ENCODE measurements around the gene FAR2.

FAR2 gene

GRCh38 chr12:29145372-29146170, 3.5 kb upstream of the FAR2 start:
- Mint-ChIP-seq H3K27me3 (ENCODE audit: low read depth) (peaks cover 63% of the 10 kb centered on the region), H3K9me3 (peaks cover 5% of the 10 kb centered on the region), H3K36me3 (ENCODE audit: low read depth) (no peaks in the 10 kb centered on the region), H3K4me3 (no peak overlapping the region), H3K4me1 (ENCODE audit: low read depth) (peaks cover 13% of the 10 kb centered on the region), H3K27ac (no peak overlapping the region)
- DNase-seq (ENCODE audit: low spot score) = no peak

GRCh38 chr12:29146196-29146595, 2.9 kb upstream of the FAR2 start:
- H3K4me3 Mint-ChIP-seq = no peak overlapping the region
- H3K4me1 Mint-ChIP-seq (ENCODE audit: low read depth) = peaks cover 13% of the 10 kb centered on the region
- no peaks in the 10 kb centered on the region for H3K36me3 Mint-ChIP-seq (ENCODE audit: low read depth)
- no peak for DNase-seq (ENCODE audit: low spot score)
- peaks cover 5% of the 10 kb centered on the region for H3K9me3 Mint-ChIP-seq
- peaks cover 68% of the 10 kb centered on the region for H3K27me3 Mint-ChIP-seq (ENCODE audit: low read depth)
- no peak overlapping the region for H3K27ac Mint-ChIP-seq

- peak overlapping the region; percentile 90 for H3K27ac Mint-ChIP-seq
- H3K36me3 Mint-ChIP-seq (ENCODE audit: low read depth) = no peaks in the 10 kb centered on the region
- peaks cover 74% of the 10 kb centered on the region for H3K27me3 Mint-ChIP-seq (ENCODE audit: low read depth)
- H3K4me3 Mint-ChIP-seq = peak overlapping the region; percentile 96
- H3K9me3 Mint-ChIP-seq = no peaks in the 10 kb centered on the region
- no peak for DNase-seq (ENCODE audit: low spot score)
- H3K4me1 Mint-ChIP-seq (ENCODE audit: low read depth) = peaks cover 15% of the 10 kb centered on the region
Measured at GRCh38 chr12:29147731-29148595, 1.1 kb upstream of the FAR2 start.

GRCh38 chr12:29148596-29148910, 525 bp upstream of the FAR2 start:
- DNase-seq (ENCODE audit: low spot score) = peak; percentile 11
- H3K4me3 Mint-ChIP-seq = peak overlapping the region; percentile 96

GRCh38 chr12:29149691-29150281, 708 bp downstream of the FAR2 start:
- H3K9me3 Mint-ChIP-seq = no peaks in the 10 kb centered on the region
- H3K36me3 Mint-ChIP-seq (ENCODE audit: low read depth) = no peaks in the 10 kb centered on the region
- peaks cover 72% of the 10 kb centered on the region for H3K27me3 Mint-ChIP-seq (ENCODE audit: low read depth)
- H3K27ac Mint-ChIP-seq = no peak overlapping the region
- peak overlapping the region; percentile 96 for H3K4me3 Mint-ChIP-seq
- DNase-seq (ENCODE audit: low spot score) = no peak
- H3K4me1 Mint-ChIP-seq (ENCODE audit: low read depth) = peaks cover 23% of the 10 kb centered on the region

More at GRCh38 chr12:29148596-29148910, 525 bp upstream of the FAR2 start:
- H3K9me3 Mint-ChIP-seq = no peaks in the 10 kb centered on the region
- H3K27ac Mint-ChIP-seq = peak overlapping the region; percentile 90
- H3K27me3 Mint-ChIP-seq (ENCODE audit: low read depth) = peaks cover 76% of the 10 kb centered on the region
- peaks cover 20% of the 10 kb centered on the region for H3K4me1 Mint-ChIP-seq (ENCODE audit: low read depth)
- H3K36me3 Mint-ChIP-seq (ENCODE audit: low read depth) = no peaks in the 10 kb centered on the region

- DNase-seq (ENCODE audit: low spot score) = no peak
- Mint-ChIP-seq H3K4me3 (peak overlapping the region; percentile 65), H3K4me1 (ENCODE audit: low read depth) (peaks cover 26% of the 10 kb centered on the region), H3K9me3 (no peaks in the 10 kb centered on the region), H3K36me3 (ENCODE audit: low read depth) (no peaks in the 10 kb centered on the region), H3K27me3 (ENCODE audit: low read depth) (peaks cover 66% of the 10 kb centered on the region), H3K27ac (no peak overlapping the region)
Measured at GRCh38 chr12:29150462-29150861, 1.4 kb downstream of the FAR2 start.

GRCh38 chr12:29152223-29152868, 3.3 kb downstream of the FAR2 start:
- H3K4me1 Mint-ChIP-seq (ENCODE audit: low read depth) = peaks cover 26% of the 10 kb centered on the region
- no peaks in the 10 kb centered on the region for H3K9me3 Mint-ChIP-seq

GRCh38 chr12:29152981-29153630, 4.0 kb downstream of the FAR2 start:
- H3K9me3 Mint-ChIP-seq = no peaks in the 10 kb centered on the region
- no peak overlapping the region for H3K4me3 Mint-ChIP-seq
- H3K4me1 Mint-ChIP-seq (ENCODE audit: low read depth) = peaks cover 24% of the 10 kb centered on the region
- no peak overlapping the region for H3K27ac Mint-ChIP-seq
- no peak for DNase-seq (ENCODE audit: low spot score)
- peaks cover 46% of the 10 kb centered on the region for H3K27me3 Mint-ChIP-seq (ENCODE audit: low read depth)
- peaks cover 2% of the 10 kb centered on the region for H3K36me3 Mint-ChIP-seq (ENCODE audit: low read depth)

More at GRCh38 chr12:29152223-29152868, 3.3 kb downstream of the FAR2 start:
- peaks cover 53% of the 10 kb centered on the region for H3K27me3 Mint-ChIP-seq (ENCODE audit: low read depth)
- no peak overlapping the region for H3K4me3 Mint-ChIP-seq
- no peak for DNase-seq (ENCODE audit: low spot score)
- H3K36me3 Mint-ChIP-seq (ENCODE audit: low read depth) = peaks cover 2% of the 10 kb centered on the region
- no peak overlapping the region for H3K27ac Mint-ChIP-seq

GRCh38 chr12:29155079-29155478, 6.0 kb downstream of the FAR2 start:
- peak; percentile 4 for DNase-seq (ENCODE audit: low spot score)
- Mint-ChIP-seq H3K4me1 (ENCODE audit: low read depth) (peaks cover 20% of the 10 kb centered on the region), H3K27ac (no peak overlapping the region), H3K4me3 (no peak overlapping the region), H3K36me3 (ENCODE audit: low read depth) (peaks cover 5% of the 10 kb centered on the region), H3K9me3 (peaks cover 6% of the 10 kb centered on the region), H3K27me3 (ENCODE audit: low read depth) (peaks cover 32% of the 10 kb centered on the region)

- Mint-ChIP-seq H3K27ac (no peak overlapping the region), H3K4me3 (no peak overlapping the region), H3K36me3 (ENCODE audit: low read depth) (peaks cover 5% of the 10 kb centered on the region), H3K27me3 (ENCODE audit: low read depth) (peaks cover 18% of the 10 kb centered on the region), H3K4me1 (ENCODE audit: low read depth) (peaks cover 23% of the 10 kb centered on the region), H3K9me3 (peaks cover 10% of the 10 kb centered on the region)
- DNase-seq (ENCODE audit: low spot score) = no peak
Measured at GRCh38 chr12:29157486-29157946, 8.4 kb downstream of the FAR2 start.

- DNase-seq (ENCODE audit: low spot score) = no peak
- Mint-ChIP-seq H3K27me3 (ENCODE audit: low read depth) (peaks cover 16% of the 10 kb centered on the region), H3K9me3 (peaks cover 10% of the 10 kb centered on the region), H3K27ac (no peak overlapping the region), H3K4me1 (ENCODE audit: low read depth) (peaks cover 21% of the 10 kb centered on the region), H3K36me3 (ENCODE audit: low read depth) (peaks cover 5% of the 10 kb centered on the region), H3K4me3 (no peak overlapping the region)
Measured at GRCh38 chr12:29158115-29158763, 9.2 kb downstream of the FAR2 start.

GRCh38 chr12:29159661-29160060, 10.6 kb downstream of the FAR2 start:
- Mint-ChIP-seq H3K27ac (no peak overlapping the region), H3K9me3 (peaks cover 10% of the 10 kb centered on the region), H3K27me3 (ENCODE audit: low read depth) (peaks cover 13% of the 10 kb centered on the region), H3K36me3 (ENCODE audit: low read depth) (peaks cover 5% of the 10 kb centered on the region), H3K4me3 (no peak overlapping the region), H3K4me1 (ENCODE audit: low read depth) (peaks cover 19% of the 10 kb centered on the region)
- DNase-seq (ENCODE audit: low spot score) = no peak

- peaks cover 10% of the 10 kb centered on the region for H3K9me3 Mint-ChIP-seq
- no peak for DNase-seq (ENCODE audit: low spot score)
- H3K27ac Mint-ChIP-seq = no peak overlapping the region
- peaks cover 20% of the 10 kb centered on the region for H3K4me1 Mint-ChIP-seq (ENCODE audit: low read depth)
- no peak overlapping the region for H3K4me3 Mint-ChIP-seq
- H3K27me3 Mint-ChIP-seq (ENCODE audit: low read depth) = peaks cover 13% of the 10 kb centered on the region
- H3K36me3 Mint-ChIP-seq (ENCODE audit: low read depth) = peaks cover 5% of the 10 kb centered on the region
Measured at GRCh38 chr12:29160230-29160629, 11.2 kb downstream of the FAR2 start.
